Measurements from ENCODE around the gene UBR2.

DNA sequence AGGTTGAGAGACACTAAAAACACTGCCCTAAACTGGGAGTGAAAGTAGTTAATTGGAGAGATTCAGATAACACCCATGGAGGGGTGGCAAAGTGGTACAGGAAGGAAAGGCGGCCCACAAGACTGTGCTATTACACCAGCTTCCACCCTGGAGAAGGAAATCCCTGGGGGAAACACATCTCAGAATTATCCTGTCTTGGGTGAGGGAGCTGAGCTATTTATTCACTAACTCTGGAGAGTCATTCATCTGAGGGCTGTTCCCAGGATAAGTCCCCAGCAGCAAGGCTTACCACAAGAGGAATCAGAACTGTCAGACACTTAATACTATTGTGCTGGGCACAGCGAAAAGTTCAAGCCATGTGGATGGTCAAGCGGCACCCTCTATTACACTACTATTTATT lies 172.1 kb downstream of the UBR2 start:
- TF ChIP-seq POLR2AphosphoS5 (IDR thresholded peaks at IDR 0.05; ENCODE audit: low read depth, low read length) (no peak), SIN3A (IDR thresholded peaks at IDR 0.05; ENCODE audit: borderline replicate concordance, insufficient read depth, low read length) (no peak)
